Suppressor macrophage treated with lipopolysaccharide for 4 hours (primary cell): ENCODE measurements around the gene RNGTT.
"Not testable (repeated sequence)": the region's sequence is repeated elsewhere in the genome, so short reads cannot be mapped to it uniquely, and the experiment has no call there.

Source experiments
- DNase-seq: peaks from one replicate; pipeline ENCODE4 v3.0.0-alpha.2; 2020

RNGTT gene

GRCh38 chr6:88963139-88964090 is at the start of gene RNGTT:
Gene RNGTT (minus strand): TSS chr6:88963618. CDS start chr6:88963409, 209 bp downstream.
- peak; percentile 100 for DNase-seq

GRCh38 chr6:89011436-89011835 is 48.0 kb upstream of the RNGTT start:
- DNase-seq, result no peak

GRCh38 chr6:89010825-89011224 is 47.4 kb upstream of the RNGTT start:
- DNase-seq, result peak; percentile 21

GRCh38 chr6:89009624-89010059 is 46.2 kb upstream of the RNGTT start:
- DNase-seq, result peak; percentile 81

- no peak for DNase-seq
Measured at GRCh38 chr6:89008815-89009374, 45.5 kb upstream of the RNGTT start.

- DNase-seq, result peak; percentile 59
Measured at GRCh38 chr6:89008001-89008814, 44.8 kb upstream of the RNGTT start.

GRCh38 chr6:89007209-89008000 is 44.0 kb upstream of the RNGTT start:
- DNase-seq, result peak; percentile 71

- no peak for DNase-seq
Measured at GRCh38 chr6:89002523-89002922, 39.1 kb upstream of the RNGTT start.

- DNase-seq, result no peak
Measured at GRCh38 chr6:88997327-88997726, 33.9 kb upstream of the RNGTT start.

GRCh38 chr6:88992741-88993552 is 29.5 kb upstream of the RNGTT start:
- DNase-seq, result peak; percentile 22

- no peak for DNase-seq
Measured at GRCh38 chr6:88989215-88989614, 25.8 kb upstream of the RNGTT start.

GRCh38 chr6:88987922-88988321 is 24.5 kb upstream of the RNGTT start:
- no peak for DNase-seq

- no peak for DNase-seq
Measured at GRCh38 chr6:88985901-88986300, 22.5 kb upstream of the RNGTT start.

- no peak for DNase-seq
Measured at GRCh38 chr6:88984606-88985005, 21.2 kb upstream of the RNGTT start.

- no peak for DNase-seq
Measured at GRCh38 chr6:88984152-88984551, 20.7 kb upstream of the RNGTT start.

- DNase-seq, result peak; percentile 60
Measured at GRCh38 chr6:88983532-88983931, 20.1 kb upstream of the RNGTT start.

- not testable (repeated sequence) for DNase-seq
Measured at GRCh38 chr6:88983129-88983528, 19.7 kb upstream of the RNGTT start.

- peak; percentile 88 for DNase-seq
Measured at GRCh38 chr6:88982720-88983119, 19.3 kb upstream of the RNGTT start.

GRCh38 chr6:88975369-88975768 is 12.0 kb upstream of the RNGTT start:
- DNase-seq, result no peak

GRCh38 chr6:88972504-88973423 is 9.3 kb upstream of the RNGTT start:
- no peak for DNase-seq
